AG04449 (cell line): ENCODE results near the gene TOMT.

Experiments
- CTCF ChIA-PET: fragments of 350-600 bp; formaldehyde crosslinking; extraction: SDS; loops from one replicate; lab custom pipeline; 2021; ENCODE audit warnings: antibody characterized with exemption; lab: Yijun Ruan, JAX
- POLR2A ChIA-PET: fragments of 400-600, 350-600 bp; formaldehyde crosslinking; extraction: SDS; loops from one replicate; lab custom pipeline; 2020; ENCODE audit warnings: antibody characterized with exemption, inconsistent platforms; lab: Yijun Ruan, JAX
- DNase-seq: peaks from one replicate; pipeline ENCODE4 v3.0.0-alpha.2; 2010; ENCODE audit warnings: low read depth, low spot score
- H3K4me3 ChIP-seq: 2 replicates; pipeline ENCODE4 v1.5.1; 2011; ENCODE audit warnings: low read depth, mild to moderate bottlenecking, control low read depth, low read length
- CTCF ChIP-seq: IDR thresholded peaks from one replicate; pipeline ENCODE4 v1.5.1; 2011; ENCODE audit warnings: mild to moderate bottlenecking, moderate library complexity, low read length, control low read depth, inconsistent platforms; ENCODE audit not compliant: insufficient read depth; ENCODE audit errors: missing control alignments

The TOMT gene

GRCh38 chr11:72098741-72099140 is 7.0 kb upstream of the TOMT start:
- no peak for TF ChIP-seq CTCF
- DNase-seq = no peak
- no peak overlapping the region for H3K4me3 ChIP-seq
- ChIA-PET POLR2A (interaction anchor here (0.7 kb wide), 1 partner anchor 17 kb away, joined by 3 read pairs; no protein-coding TSS in a partner anchor), CTCF (interaction anchor here (0.9 to 14.0 kb wide), 9 partner anchors 7 to 333 kb away, joined by 3 to 540 read pairs (median 6); partner anchors contain the start of gene ANAPC15)

GRCh38 chr11:72100009-72100408 is 5.7 kb upstream of the TOMT start:
- TF ChIP-seq CTCF = no peak
- DNase-seq = no peak
- ChIA-PET POLR2A (interaction anchor here (0.9 kb wide), 1 partner anchor 12 kb away, joined by 3 read pairs; no protein-coding TSS in a partner anchor), CTCF (interaction anchor here (0.6 to 14.0 kb wide), 9 partner anchors 9 to 332 kb away, joined by 3 to 540 read pairs (median 6); no protein-coding TSS in a partner anchor)
- H3K4me3 ChIP-seq = no peak overlapping the region

GRCh38 chr11:72100462-72100861 is 5.3 kb upstream of the TOMT start:
- no peak for TF ChIP-seq CTCF
- H3K4me3 ChIP-seq = no peak overlapping the region
- CTCF ChIA-PET = interaction anchor here (0.6 to 14.0 kb wide), 14 partner anchors 9 to 331 kb away, joined by 3 to 540 read pairs (median 8); no protein-coding TSS in a partner anchor
- POLR2A ChIA-PET = interaction anchor here (1.3 kb wide), 1 partner anchor 11 kb away, joined by 4 read pairs; no protein-coding TSS in a partner anchor
- no peak for DNase-seq

GRCh38 chr11:72102162-72102561 is 3.6 kb upstream of the TOMT start:
- ChIA-PET CTCF (interaction anchor here (0.6 to 14.0 kb wide), 10 partner anchors 9 to 329 kb away, joined by 3 to 540 read pairs (median 10); no protein-coding TSS in a partner anchor), POLR2A (interaction anchor here (1.0 to 1.7 kb wide), 2 partner anchors 11 to 43 kb away, joined by 4 to 7 read pairs; no protein-coding TSS in a partner anchor)
- DNase-seq = no peak
- peak overlapping the region; percentile 78 for H3K4me3 ChIP-seq
- no peak for TF ChIP-seq CTCF

GRCh38 chr11:72102631-72102945 is 3.1 kb upstream of the TOMT start:
- H3K4me3 ChIP-seq = peak overlapping the region; percentile 78
- no peak for DNase-seq
- CTCF ChIA-PET = interaction anchor here (0.6 to 14.0 kb wide), 7 partner anchors 8 to 125 kb away, joined by 3 to 540 read pairs (median 17); no protein-coding TSS in a partner anchor
- no peak for TF ChIP-seq CTCF
- POLR2A ChIA-PET = interaction anchor here (1.0 to 1.7 kb wide), 2 partner anchors 11 to 42 kb away, joined by 4 to 7 read pairs; no protein-coding TSS in a partner anchor

GRCh38 chr11:72102946-72103753 is 2.6 kb upstream of the TOMT start, which contains the start of gene LAMTOR1:
LAMTOR1 (minus strand) TSS chr11:72103297; CDS start chr11:72103224, 73 bp downstream.
- CTCF ChIA-PET = interaction anchor here (1.2 to 14.0 kb wide), 5 partner anchors 12 to 126 kb away, joined by 3 to 540 read pairs (median 17); no protein-coding TSS in a partner anchor
- peak within 1 kb of the TSS; percentile 78 for H3K4me3 ChIP-seq
- POLR2A ChIA-PET = interaction anchor here (1.0 to 1.7 kb wide), 2 partner anchors 12 to 42 kb away, joined by 4 to 7 read pairs; no protein-coding TSS in a partner anchor
- TF ChIP-seq CTCF = peak; percentile 40
- peak; percentile 91 for DNase-seq
